HG03159 (cell line): ENCODE results near the gene PIK3C3.

Experiments used
- ATAC-seq: cut with Tn5 transposase; IDR thresholded peaks from one replicate; pipeline ENCODE4 v1.9.1; 2021; ENCODE audit warnings: mild to moderate bottlenecking, moderate library complexity; ENCODE audit not compliant: unreplicated experiment

Gene PIK3C3

GRCh38 chr18:41954827-41955613 is at the start of gene PIK3C3:
PIK3C3 (plus strand) TSS chr18:41955234; CDS start chr18:41955292, 58 bp downstream.
- ATAC-seq = peak; percentile 98

GRCh38 chr18:41905786-41906527 is 49.1 kb upstream of the PIK3C3 start:
- ATAC-seq = peak; percentile 1

- peak; percentile 95 for ATAC-seq
Observed at GRCh38 chr18:41906528-41907146, 48.4 kb upstream of the PIK3C3 start.

GRCh38 chr18:41917181-41917580 is 37.9 kb upstream of the PIK3C3 start:
- no peak for ATAC-seq

GRCh38 chr18:41921770-41922169 is 33.3 kb upstream of the PIK3C3 start:
- no peak for ATAC-seq

- ATAC-seq = no peak
Observed at GRCh38 chr18:41922176-41922575, 32.9 kb upstream of the PIK3C3 start.

- ATAC-seq = no peak
Observed at GRCh38 chr18:41922841-41923240, 32.2 kb upstream of the PIK3C3 start.

- no peak for ATAC-seq
Observed at GRCh38 chr18:41923446-41923845, 31.6 kb upstream of the PIK3C3 start.

- no peak for ATAC-seq
Observed at GRCh38 chr18:41928581-41928980, 26.5 kb upstream of the PIK3C3 start.

- ATAC-seq = no peak
Observed at GRCh38 chr18:41932899-41933298, 22.1 kb upstream of the PIK3C3 start.

- no peak for ATAC-seq
Observed at GRCh38 chr18:41933778-41934177, 21.3 kb upstream of the PIK3C3 start.

GRCh38 chr18:41936471-41937134 is 18.4 kb upstream of the PIK3C3 start:
- ATAC-seq = no peak

GRCh38 chr18:41938445-41938844 is 16.6 kb upstream of the PIK3C3 start:
- no peak for ATAC-seq

GRCh38 chr18:41939326-41939725 is 15.7 kb upstream of the PIK3C3 start:
- no peak for ATAC-seq

GRCh38 chr18:41940506-41941215 is 14.4 kb upstream of the PIK3C3 start:
- no peak for ATAC-seq

GRCh38 chr18:41942254-41942653 is 12.8 kb upstream of the PIK3C3 start:
- ATAC-seq = no peak

- ATAC-seq = no peak
Observed at GRCh38 chr18:41948544-41949110, 6.4 kb upstream of the PIK3C3 start.

GRCh38 chr18:41949206-41949920 is 5.7 kb upstream of the PIK3C3 start:
- no peak for ATAC-seq

- no peak for ATAC-seq
Observed at GRCh38 chr18:41955688-41956087, 654 bp downstream of the PIK3C3 start.

- no peak for ATAC-seq
Observed at GRCh38 chr18:41959045-41959444, 4.0 kb downstream of the PIK3C3 start.
